ENCODE data around the gene GATC.

Gene GATC

DNA sequence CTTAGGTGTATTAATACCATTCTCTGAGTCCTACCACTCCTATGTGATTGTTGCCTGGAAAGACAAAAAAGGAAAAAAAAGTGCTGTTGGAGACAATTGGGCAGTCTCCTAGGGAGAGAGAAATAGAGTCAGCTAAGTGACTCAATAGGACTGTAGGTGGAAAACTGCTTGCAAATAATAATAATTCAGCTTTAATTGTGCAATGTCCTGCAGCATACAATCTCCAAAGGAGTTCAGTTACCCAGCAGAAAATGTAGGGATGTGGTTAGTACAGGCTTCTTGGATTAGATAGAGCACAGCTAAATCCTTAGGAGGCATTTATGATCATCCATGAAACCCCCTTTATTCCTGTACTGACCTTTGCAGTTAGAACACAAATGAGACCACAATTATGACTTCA lies 26.3 kb downstream of the GATC start:
- Histone ChIP-seq H3K4me1 (ENCODE audit: control insufficient read depth in 1 of 2, insufficient read depth in 2 of 2, low read length in 2 of 2) (peaks cover 10 to 18% of the 10 kb centered on the region in 2 experiments), H4K12ac (ENCODE audit: low read depth, low read length) (no peak overlapping the region), H3K23ac (ENCODE audit: low read length) (no peak overlapping the region), H3K79me1 (ENCODE audit: low read length) (peaks cover 11% of the 10 kb centered on the region), H2AK5ac (ENCODE audit: low read length) (no peak overlapping the region), H3K4ac (ENCODE audit: low read depth, low read length) (no peak overlapping the region), H3K4me2 (ENCODE audit: low read length) (no peak overlapping the region), H3K27ac (ENCODE audit: low read depth, low read length) (no peak overlapping the region), H4K8ac (ENCODE audit: low read depth, low read length) (no peak overlapping the region), H3K18ac (ENCODE audit: low read length) (no peak overlapping the region), H2BK5ac (ENCODE audit: low read depth, low read length, poor library complexity) (no peak overlapping the region), H3K9me3 (ENCODE audit: insufficient read depth, low read depth, low read length) (no peaks in the 10 kb centered on the region), H2BK12ac (ENCODE audit: low read length) (no peak overlapping the region), H3K79me2 (ENCODE audit: control insufficient read depth, insufficient read depth, low read length, poor library complexity) (peaks cover 15% of the 10 kb centered on the region), H3K14ac (ENCODE audit: low read length) (no peak overlapping the region), H4K91ac (ENCODE audit: low read depth, low read length) (no peak overlapping the region), H3K4me3 (ENCODE audit: low read depth, low read length) (no peak overlapping the region), H3K9ac (ENCODE audit: low read length) (no peak overlapping the region), H2AFZ (ENCODE audit: insufficient read depth, low read length, poor library complexity) (no peak overlapping the region), H3K36me3 (ENCODE audit: control insufficient read depth in 1 of 2, insufficient read depth in 2 of 2, low read length in 2 of 2) (peaks cover 0 to 2% of the 10 kb centered on the region in 2 experiments), H3K27me3 (ENCODE audit: insufficient read depth, low read length) (no peaks in the 10 kb centered on the region), H2BK120ac (ENCODE audit: insufficient read depth, low read length, poor library complexity) (no peak overlapping the region)
- DNase-seq: no peak

DNA sequence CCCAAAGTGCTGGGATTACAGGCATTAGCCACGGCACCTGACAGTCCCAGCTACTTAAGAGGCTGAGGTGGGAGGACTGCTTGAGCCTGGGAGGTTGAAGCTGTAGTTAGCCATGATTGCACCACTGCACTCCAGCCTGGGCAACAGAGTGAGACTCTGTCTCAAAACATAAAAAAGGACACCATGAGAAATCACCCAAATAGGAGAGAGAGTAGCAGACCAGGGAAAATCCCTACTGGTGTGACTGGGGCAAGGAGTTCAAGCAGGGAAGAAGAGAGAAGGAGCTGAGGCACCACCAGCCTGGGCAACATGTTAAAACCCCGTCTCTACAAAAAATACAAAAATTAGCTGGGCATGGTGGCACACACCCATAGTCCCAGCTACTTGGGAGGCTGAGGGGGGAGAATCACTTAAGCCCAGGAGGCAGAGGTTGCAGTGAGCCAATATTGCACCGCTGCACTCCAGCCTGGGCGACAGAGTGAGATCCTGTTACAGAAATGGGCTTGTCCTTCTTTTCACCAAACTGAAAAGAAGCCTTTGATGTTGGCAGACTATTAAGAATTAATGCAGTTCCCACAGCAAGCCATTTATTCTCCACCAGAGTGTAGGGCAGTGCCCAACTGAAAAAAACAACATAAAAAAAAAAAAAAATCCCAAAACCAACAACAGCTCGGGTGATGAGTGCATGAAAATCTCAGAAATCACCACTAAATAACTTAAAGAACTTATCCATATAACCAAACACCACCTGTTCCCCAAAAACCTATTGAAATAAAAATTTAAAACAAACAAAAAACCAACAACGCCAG lies 27.8 kb downstream of the GATC start:
- no peaks in the 10 kb centered on the region for H3K36me3 ChIP-seq (ENCODE audit: control insufficient read depth in 1 of 2, insufficient read depth in 2 of 2, low read length in 2 of 2)
- no peak overlapping the region for H2BK5ac ChIP-seq (ENCODE audit: low read depth, low read length, poor library complexity)
- H3K4me1 ChIP-seq (ENCODE audit: control insufficient read depth in 1 of 2, insufficient read depth in 2 of 2, low read length in 2 of 2): peaks cover 10 to 18% of the 10 kb centered on the region in 2 experiments
- H3K9ac ChIP-seq (ENCODE audit: low read length): no peak overlapping the region
- no peak overlapping the region for H3K23ac ChIP-seq (ENCODE audit: low read length)
- H2BK12ac ChIP-seq (ENCODE audit: low read length): peak overlapping the region; percentile 78
- H4K91ac ChIP-seq (ENCODE audit: low read depth, low read length): no peak overlapping the region
- H2BK120ac ChIP-seq (ENCODE audit: insufficient read depth, low read length, poor library complexity): peak overlapping the region; percentile 18
- H3K4ac ChIP-seq (ENCODE audit: low read depth, low read length): peak overlapping the region; percentile 14
- no peak overlapping the region for H3K18ac ChIP-seq (ENCODE audit: low read length)
- H3K9me3 ChIP-seq (ENCODE audit: insufficient read depth, low read depth, low read length): no peaks in the 10 kb centered on the region
- peak overlapping the region; percentile 12 for H3K4me2 ChIP-seq (ENCODE audit: low read length)
- no peak overlapping the region for H4K8ac ChIP-seq (ENCODE audit: low read depth, low read length)
- no peak overlapping the region for H3K4me3 ChIP-seq (ENCODE audit: low read depth, low read length)
- no peak overlapping the region for H3K27ac ChIP-seq (ENCODE audit: low read depth, low read length)
- no peak for DNase-seq
- H3K27me3 ChIP-seq (ENCODE audit: insufficient read depth, low read length): no peaks in the 10 kb centered on the region
- H3K14ac ChIP-seq (ENCODE audit: low read length): no peak overlapping the region
- peaks cover 5% of the 10 kb centered on the region for H3K79me2 ChIP-seq (ENCODE audit: control insufficient read depth, insufficient read depth, low read length, poor library complexity)
- H2AK5ac ChIP-seq (ENCODE audit: low read length): no peak overlapping the region
- WGBS (ENCODE audit: extremely low coverage, insufficient coverage, insufficient read length): no CpG with 5 or more reads among the region's 6 CpGs
- peaks cover 6% of the 10 kb centered on the region for H3K79me1 ChIP-seq (ENCODE audit: low read length)
- H4K12ac ChIP-seq (ENCODE audit: low read depth, low read length): no peak overlapping the region
- no peak overlapping the region for H2AFZ ChIP-seq (ENCODE audit: insufficient read depth, low read length, poor library complexity)

DNA sequence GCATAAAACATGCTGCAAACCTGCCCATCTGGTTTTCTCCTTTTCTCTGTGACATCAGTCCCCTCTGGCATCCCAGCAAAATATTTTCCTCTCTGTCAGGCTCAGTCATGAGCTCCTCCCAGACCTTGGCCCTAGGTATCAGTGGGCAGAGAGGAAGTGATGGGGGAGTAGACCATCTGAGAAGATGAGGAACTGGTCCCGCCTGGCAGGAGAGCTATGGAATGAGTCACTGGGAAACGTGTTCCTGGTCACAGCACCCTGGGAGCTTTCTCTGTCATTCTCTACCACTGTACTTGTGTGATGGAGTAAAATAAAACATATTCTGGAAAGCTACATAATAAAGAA lies 28.3 kb downstream of the GATC start:
- H3K18ac ChIP-seq (ENCODE audit: low read length): no peak overlapping the region
- no peak overlapping the region for H4K91ac ChIP-seq (ENCODE audit: low read depth, low read length)
- H3K79me1 ChIP-seq (ENCODE audit: low read length): peaks cover 2% of the 10 kb centered on the region
- H4K8ac ChIP-seq (ENCODE audit: low read depth, low read length): no peak overlapping the region
- no peak overlapping the region for H2AFZ ChIP-seq (ENCODE audit: insufficient read depth, low read length, poor library complexity)
- no peak overlapping the region for H2AK5ac ChIP-seq (ENCODE audit: low read length)
- no peak overlapping the region for H3K23ac ChIP-seq (ENCODE audit: low read length)
- DNase-seq: peak; percentile 91 to 96
- H3K14ac ChIP-seq (ENCODE audit: low read length): no peak overlapping the region
- no peak overlapping the region for H3K4ac ChIP-seq (ENCODE audit: low read depth, low read length)
- H3K4me1 ChIP-seq (ENCODE audit: control insufficient read depth in 1 of 2, insufficient read depth in 2 of 2, low read length in 2 of 2): peaks cover 10 to 18% of the 10 kb centered on the region in 2 experiments
- H3K27me3 ChIP-seq (ENCODE audit: insufficient read depth, low read length): no peaks in the 10 kb centered on the region
- H2BK12ac ChIP-seq (ENCODE audit: low read length): no peak overlapping the region
- no peaks in the 10 kb centered on the region for H3K9me3 ChIP-seq (ENCODE audit: insufficient read depth, low read depth, low read length)
- peak overlapping the region; percentile 31 for H3K4me2 ChIP-seq (ENCODE audit: low read length)
- no peak overlapping the region for H2BK120ac ChIP-seq (ENCODE audit: insufficient read depth, low read length, poor library complexity)
- no peaks in the 10 kb centered on the region for H3K36me3 ChIP-seq (ENCODE audit: control insufficient read depth in 1 of 2, insufficient read depth in 2 of 2, low read length in 2 of 2)
- no peak overlapping the region for H2BK5ac ChIP-seq (ENCODE audit: low read depth, low read length, poor library complexity)
- H3K79me2 ChIP-seq (ENCODE audit: control insufficient read depth, insufficient read depth, low read length, poor library complexity): peaks cover 2% of the 10 kb centered on the region
- peak overlapping the region; percentile 17 for H3K27ac ChIP-seq (ENCODE audit: low read depth, low read length)
- H4K12ac ChIP-seq (ENCODE audit: low read depth, low read length): no peak overlapping the region
- H3K4me3 ChIP-seq (ENCODE audit: low read depth, low read length): no peak overlapping the region
- WGBS (ENCODE audit: extremely low coverage, insufficient coverage, insufficient read length): no CpG with 5 or more reads among the region's 2 CpGs
- no peak overlapping the region for H3K9ac ChIP-seq (ENCODE audit: low read length)

DNA sequence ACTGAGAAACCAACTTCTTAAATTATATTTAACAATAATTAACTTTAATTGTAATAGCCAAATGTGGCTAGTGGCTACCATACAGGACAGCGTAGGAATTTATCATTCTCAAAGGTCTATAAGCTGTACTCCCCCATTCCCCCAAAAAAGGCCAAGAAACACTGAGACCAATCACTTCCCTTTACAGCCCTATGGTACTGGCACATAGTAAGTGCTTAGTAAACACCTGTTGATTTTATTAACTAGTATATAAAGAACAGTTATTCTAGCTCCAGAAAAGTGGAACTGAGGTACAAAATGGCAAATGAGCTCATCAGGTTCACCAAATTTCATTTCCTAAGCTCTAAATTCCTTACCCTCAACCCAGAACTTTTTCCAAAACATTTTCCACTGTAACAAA lies 29.4 kb downstream of the GATC start:
- no CpG with 5 or more reads among the region's 1 CpG for WGBS (ENCODE audit: extremely low coverage, insufficient coverage, insufficient read length)
- Histone ChIP-seq H4K91ac (ENCODE audit: low read depth, low read length) (no peak overlapping the region), H3K4ac (ENCODE audit: low read depth, low read length) (no peak overlapping the region), H3K4me3 (ENCODE audit: low read depth, low read length) (no peak overlapping the region), H3K18ac (ENCODE audit: low read length) (no peak overlapping the region), H2AFZ (ENCODE audit: insufficient read depth, low read length, poor library complexity) (no peak overlapping the region), H3K36me3 (ENCODE audit: control insufficient read depth in 1 of 2, insufficient read depth in 2 of 2, low read length in 2 of 2) (no peaks in the 10 kb centered on the region), H3K9me3 (ENCODE audit: insufficient read depth, low read depth, low read length) (no peaks in the 10 kb centered on the region), H3K79me2 (ENCODE audit: control insufficient read depth, insufficient read depth, low read length, poor library complexity) (no peaks in the 10 kb centered on the region), H2AK5ac (ENCODE audit: low read length) (no peak overlapping the region), H4K12ac (ENCODE audit: low read depth, low read length) (no peak overlapping the region), H3K79me1 (ENCODE audit: low read length) (no peaks in the 10 kb centered on the region), H3K4me2 (ENCODE audit: low read length) (no peak overlapping the region), H3K9ac (ENCODE audit: low read length) (no peak overlapping the region), H2BK120ac (ENCODE audit: insufficient read depth, low read length, poor library complexity) (no peak overlapping the region), H4K8ac (ENCODE audit: low read depth, low read length) (no peak overlapping the region), H3K27ac (ENCODE audit: low read depth, low read length) (no peak overlapping the region), H3K23ac (ENCODE audit: low read length) (no peak overlapping the region), H3K4me1 (ENCODE audit: control insufficient read depth in 1 of 2, insufficient read depth in 2 of 2, low read length in 2 of 2) (peaks cover 6 to 11% of the 10 kb centered on the region in 2 experiments), H3K14ac (ENCODE audit: low read length) (no peak overlapping the region), H3K27me3 (ENCODE audit: insufficient read depth, low read length) (no peaks in the 10 kb centered on the region), H2BK12ac (ENCODE audit: low read length) (no peak overlapping the region), H2BK5ac (ENCODE audit: low read depth, low read length, poor library complexity) (no peak overlapping the region)
- no peak for DNase-seq
